Mucosa of rectum (tissue), 2 donors: ENCODE results near the gene OR2K2.

Experiments
- H3K27ac ChIP-seq, 2 donors: one replicate each; pipeline ENCODE4 v1.7.0; 2013; ENCODE audit warnings: inconsistent platforms in 2 of 2, low read depth in 2 of 2, low read length in 2 of 2
- H3K27me3 ChIP-seq, 2 donors: one replicate each; pipeline ENCODE4 v1.7.0; 2013; ENCODE audit warnings: low read length in 2 of 2; ENCODE audit not compliant: control insufficient read depth in 2 of 2, insufficient read depth in 2 of 2
- H3K36me3 ChIP-seq, 2 donors: one replicate each; pipeline ENCODE4 v1.7.0; 2013; ENCODE audit warnings: low read length in 2 of 2; ENCODE audit not compliant: control insufficient read depth in 2 of 2, insufficient read depth in 2 of 2
- H3K4me1 ChIP-seq, 2 donors: one replicate each; pipeline ENCODE4 v1.7.0; 2013; ENCODE audit warnings: low read length in 2 of 2, mild to moderate bottlenecking in 1 of 2; ENCODE audit not compliant: control insufficient read depth in 2 of 2, insufficient read depth in 2 of 2
- H3K4me3 ChIP-seq, 2 donors: one replicate each; pipeline ENCODE4 v1.7.0; 2013; ENCODE audit warnings: low read length in 2 of 2
- H3K9ac ChIP-seq, 2 donors: one replicate each; pipeline ENCODE4 v1.7.0; 2013; ENCODE audit warnings: low read length in 2 of 2, low read depth in 1 of 2, mild to moderate bottlenecking in 1 of 2
- H3K9me3 ChIP-seq, 2 donors: one replicate each; pipeline ENCODE4 v1.7.0; 2013; ENCODE audit warnings: low read length in 2 of 2; ENCODE audit not compliant: control insufficient read depth in 2 of 2
- donor health status: healthy.
- donor health status: Normal muscosa, but diverticular disease.

The OR2K2 gene, protein sequence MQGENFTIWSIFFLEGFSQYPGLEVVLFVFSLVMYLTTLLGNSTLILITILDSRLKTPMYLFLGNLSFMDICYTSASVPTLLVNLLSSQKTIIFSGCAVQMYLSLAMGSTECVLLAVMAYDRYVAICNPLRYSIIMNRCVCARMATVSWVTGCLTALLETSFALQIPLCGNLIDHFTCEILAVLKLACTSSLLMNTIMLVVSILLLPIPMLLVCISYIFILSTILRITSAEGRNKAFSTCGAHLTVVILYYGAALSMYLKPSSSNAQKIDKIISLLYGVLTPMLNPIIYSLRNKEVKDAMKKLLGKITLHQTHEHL

DNA sequence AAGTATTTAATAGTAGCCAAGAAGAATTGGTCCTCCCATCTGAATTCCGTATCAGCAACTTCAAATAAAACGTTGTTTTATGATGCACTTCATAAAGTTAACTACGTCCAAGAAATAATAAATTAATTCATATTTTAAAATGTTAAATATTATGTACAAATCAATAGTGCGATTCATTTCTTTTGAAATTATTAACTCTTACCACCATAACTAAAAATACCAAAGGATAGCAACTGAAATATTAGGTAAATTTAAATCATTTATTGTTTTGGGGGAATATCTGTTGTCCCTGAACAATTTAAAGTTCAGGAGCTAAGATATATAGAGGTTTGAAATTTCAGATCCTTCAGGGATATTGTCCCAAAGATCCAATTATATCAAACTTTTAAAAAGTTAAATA is at the start of gene OR2K2:
TSS of gene OR2K2 (minus strand) at position 101 of the 400 bp plus-strand sequence. CDS start 1,791 bp downstream, outside the sequence.
- Histone ChIP-seq H3K9ac (no peak within 1 kb of the TSS), H3K27me3 (no peaks in the 10 kb centered on the region), H3K4me3 (no peak within 1 kb of the TSS), H3K27ac (no peak within 1 kb of the TSS), H3K4me1 (no peaks in the 10 kb centered on the region), H3K36me3 (no peaks in the 10 kb centered on the region), H3K9me3 (no peaks in the 10 kb centered on the region)

DNA sequence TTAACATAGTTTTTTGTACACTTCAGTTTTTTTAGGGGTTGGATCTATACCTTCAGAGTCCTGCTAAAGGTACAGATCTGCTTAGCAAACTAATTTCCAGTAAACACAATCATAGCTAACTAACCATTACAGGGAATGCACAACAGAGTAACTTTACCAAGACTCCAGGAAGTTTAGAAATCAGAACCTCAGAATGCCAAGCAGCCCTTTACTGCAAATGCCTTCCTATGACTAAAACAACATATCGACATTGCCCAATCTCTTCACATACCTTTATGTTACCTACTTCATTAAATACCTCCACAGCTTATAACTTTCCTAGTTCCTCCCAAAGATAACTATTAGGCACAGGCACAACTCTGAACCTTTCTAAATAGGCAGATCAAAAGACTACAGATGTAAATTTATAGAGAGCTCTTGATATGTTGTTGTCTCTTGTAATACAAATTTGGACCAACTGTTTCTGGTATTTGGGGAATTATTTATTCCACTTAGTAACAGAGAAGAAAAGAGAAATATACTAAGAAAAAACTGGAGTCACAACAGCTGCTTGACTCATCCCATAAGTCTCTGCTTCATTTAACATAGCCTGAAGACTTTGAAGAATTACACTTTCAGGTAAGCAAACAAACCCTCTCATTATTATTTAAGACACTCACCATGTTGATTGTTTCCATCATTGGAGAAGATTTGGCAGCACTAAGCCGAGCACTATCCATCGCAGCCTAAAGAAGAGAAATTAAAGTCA is 46.0 kb upstream of the OR2K2 start:
- H3K36me3 ChIP-seq = peaks cover 49 to 54% of the 10 kb centered on the region in 2 donors
- no peak overlapping the region for H3K9ac ChIP-seq
- no peaks in the 10 kb centered on the region for H3K27me3 ChIP-seq
- no peaks in the 10 kb centered on the region for H3K4me1 ChIP-seq
- H3K4me3 ChIP-seq = no peak overlapping the region
- no peaks in the 10 kb centered on the region for H3K9me3 ChIP-seq
- H3K27ac ChIP-seq = no peak overlapping the region

DNA sequence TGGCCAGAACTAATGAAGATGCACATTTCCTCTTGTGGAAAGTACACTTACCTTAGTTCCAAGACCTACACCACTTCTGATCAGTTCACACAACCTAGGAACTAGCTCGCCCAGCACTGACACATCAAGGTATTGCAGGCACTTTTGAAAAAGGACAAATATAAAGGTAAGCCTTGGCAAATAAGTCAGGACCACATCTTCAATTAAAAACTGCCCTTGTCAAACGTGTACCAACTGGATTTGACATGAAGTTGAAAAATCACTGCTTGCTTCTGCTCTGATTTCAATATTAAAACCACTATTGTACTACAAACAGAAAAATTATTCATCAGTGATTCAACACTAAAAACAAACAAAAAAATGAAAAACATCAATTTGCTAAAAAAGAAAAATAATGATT is 45.0 kb upstream of the OR2K2 start:
- Histone ChIP-seq H3K9me3 (no peaks in the 10 kb centered on the region), H3K9ac (no peak overlapping the region), H3K27ac (no peak overlapping the region), H3K27me3 (no peaks in the 10 kb centered on the region), H3K36me3 (peaks cover 50 to 55% of the 10 kb centered on the region in 2 donors), H3K4me1 (no peaks in the 10 kb centered on the region), H3K4me3 (no peak overlapping the region)

DNA sequence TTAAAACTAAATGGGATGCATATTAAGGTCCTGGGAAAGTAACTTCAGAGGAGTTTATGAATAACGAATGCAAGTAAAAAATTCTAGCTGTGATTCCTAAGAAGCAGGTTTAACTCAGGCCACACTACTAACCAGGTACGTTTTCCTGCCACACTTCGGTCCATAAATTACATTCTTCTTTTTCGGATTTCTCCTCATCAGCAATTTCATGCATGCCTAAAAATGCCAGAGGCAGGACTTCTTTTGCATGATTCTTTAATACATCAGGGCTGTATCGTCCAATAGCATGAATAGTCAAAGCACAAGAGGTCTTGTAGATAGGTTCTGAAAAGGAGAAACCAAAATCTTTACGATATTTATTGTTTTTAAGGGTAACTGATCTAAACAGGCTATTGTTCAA is 42.3 kb upstream of the OR2K2 start:
- Histone ChIP-seq H3K4me1 (no peaks in the 10 kb centered on the region), H3K27ac (no peak overlapping the region), H3K4me3 (no peak overlapping the region), H3K36me3 (peaks cover 60 to 69% of the 10 kb centered on the region in 2 donors), H3K27me3 (no peaks in the 10 kb centered on the region), H3K9ac (no peak overlapping the region), H3K9me3 (no peaks in the 10 kb centered on the region)

DNA sequence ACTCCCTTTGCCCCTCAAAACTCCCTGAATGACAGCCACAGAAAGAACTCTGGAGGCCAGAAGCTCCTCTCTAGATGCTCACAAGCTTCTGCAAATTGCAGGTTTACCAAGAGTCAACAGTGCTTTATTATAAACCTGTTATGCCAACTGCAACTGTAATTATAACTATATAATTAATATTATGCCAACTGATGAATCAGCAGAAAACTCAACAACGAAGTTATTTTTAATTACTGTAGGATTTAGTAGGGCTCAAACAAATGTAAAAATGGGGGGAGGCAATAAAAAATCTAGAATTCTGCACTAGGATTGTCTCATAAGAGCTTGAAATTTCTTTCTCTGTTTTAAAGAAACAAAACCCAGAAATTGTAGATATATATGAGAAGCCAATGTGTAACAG is 37.0 kb upstream of the OR2K2 start:
- H3K9ac ChIP-seq = no peak overlapping the region
- no peaks in the 10 kb centered on the region for H3K9me3 ChIP-seq
- H3K27ac ChIP-seq = no peak overlapping the region
- H3K4me1 ChIP-seq = no peaks in the 10 kb centered on the region
- no peak overlapping the region for H3K4me3 ChIP-seq
- H3K36me3 ChIP-seq = peaks cover 66 to 71% of the 10 kb centered on the region in 2 donors
- H3K27me3 ChIP-seq = no peaks in the 10 kb centered on the region

DNA sequence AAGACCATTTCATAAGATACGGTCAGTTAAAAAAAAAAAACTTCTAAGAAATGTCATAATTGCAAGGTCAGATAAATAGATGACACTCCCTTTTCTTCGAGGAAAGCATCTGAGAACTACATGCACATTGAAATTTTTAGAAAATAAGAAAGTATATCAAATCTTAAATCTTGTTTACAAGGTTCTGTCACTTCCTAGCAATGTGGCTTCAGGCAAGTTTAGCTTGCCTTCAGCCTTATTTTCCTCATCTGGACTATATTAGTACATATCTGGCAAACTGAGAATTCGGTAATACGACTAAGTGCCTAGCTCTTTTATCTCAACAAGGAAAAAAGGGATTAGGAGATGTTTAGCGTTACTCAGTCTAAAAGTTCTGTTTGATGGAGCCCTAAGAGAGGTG is 32.5 kb upstream of the OR2K2 start:
- H3K9me3 ChIP-seq = no peaks in the 10 kb centered on the region
- peaks cover 25 to 36% of the 10 kb centered on the region in 2 donors for H3K36me3 ChIP-seq
- H3K4me1 ChIP-seq = no peaks in the 10 kb centered on the region
- H3K4me3 ChIP-seq = no peak overlapping the region
- no peak overlapping the region for H3K9ac ChIP-seq
- no peak overlapping the region for H3K27ac ChIP-seq
- no peaks in the 10 kb centered on the region for H3K27me3 ChIP-seq

DNA sequence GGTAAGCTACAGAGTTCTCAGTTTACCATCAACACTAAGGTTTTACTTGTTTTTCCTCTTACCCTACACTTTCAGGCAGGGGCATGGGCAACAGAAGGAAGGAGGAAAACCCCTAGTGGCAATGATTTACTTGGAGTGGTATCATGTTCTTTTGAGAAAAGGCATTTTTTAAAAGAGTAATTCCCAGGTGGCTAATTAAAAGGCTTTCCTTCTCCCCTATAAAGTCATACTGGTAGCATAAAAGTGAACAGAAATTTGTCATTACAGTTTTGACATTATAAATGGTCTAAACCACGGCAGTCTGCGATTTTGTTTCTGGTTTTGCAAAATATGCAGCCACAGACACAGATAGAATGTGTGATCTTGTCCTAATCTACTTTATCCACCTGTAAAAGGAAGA is 30.9 kb upstream of the OR2K2 start:
- no peak overlapping the region for H3K4me3 ChIP-seq
- H3K9ac ChIP-seq = no peak overlapping the region
- H3K36me3 ChIP-seq = peaks cover 13 to 26% of the 10 kb centered on the region in 2 donors
- no peak overlapping the region for H3K27ac ChIP-seq
- H3K9me3 ChIP-seq = no peaks in the 10 kb centered on the region
- no peaks in the 10 kb centered on the region for H3K4me1 ChIP-seq
- H3K27me3 ChIP-seq = no peaks in the 10 kb centered on the region

DNA sequence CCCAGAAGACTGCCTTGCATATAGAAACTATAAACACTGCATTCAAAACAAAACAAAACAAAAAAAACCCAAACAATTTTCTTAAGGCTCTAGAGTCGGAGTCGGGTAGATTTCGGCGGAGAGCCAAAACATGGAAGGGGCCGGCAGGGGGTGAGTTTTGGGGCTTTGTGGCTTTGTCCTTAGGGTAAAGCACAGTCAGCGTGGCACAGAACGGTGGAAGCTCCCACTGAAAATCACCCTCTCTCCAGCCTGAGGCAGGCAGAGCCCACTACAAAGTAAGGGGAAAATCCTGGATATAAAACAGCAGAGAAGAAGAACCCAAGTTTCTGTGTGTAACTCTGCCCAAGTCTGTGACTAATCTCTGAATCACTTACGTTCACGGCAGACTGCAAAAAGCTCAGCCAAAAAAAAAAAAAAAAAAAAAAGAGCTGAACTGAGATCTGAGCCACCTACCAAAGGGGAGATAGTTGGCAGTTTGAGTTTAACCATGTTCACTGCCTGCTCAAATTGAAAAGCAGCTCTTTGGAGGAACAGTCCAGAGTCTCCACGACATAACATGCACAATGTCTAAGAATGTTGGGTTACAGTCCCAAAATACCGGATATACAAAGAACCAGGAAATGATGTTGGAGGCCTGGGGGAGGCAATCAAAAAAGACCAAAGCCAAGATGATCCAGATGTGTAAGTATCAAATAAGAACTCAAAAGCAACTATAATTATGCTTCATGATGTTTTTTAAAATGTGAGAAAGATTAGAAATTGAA is 26.6 kb upstream of the OR2K2 start:
- H3K27ac ChIP-seq = no peak overlapping the region

DNA sequence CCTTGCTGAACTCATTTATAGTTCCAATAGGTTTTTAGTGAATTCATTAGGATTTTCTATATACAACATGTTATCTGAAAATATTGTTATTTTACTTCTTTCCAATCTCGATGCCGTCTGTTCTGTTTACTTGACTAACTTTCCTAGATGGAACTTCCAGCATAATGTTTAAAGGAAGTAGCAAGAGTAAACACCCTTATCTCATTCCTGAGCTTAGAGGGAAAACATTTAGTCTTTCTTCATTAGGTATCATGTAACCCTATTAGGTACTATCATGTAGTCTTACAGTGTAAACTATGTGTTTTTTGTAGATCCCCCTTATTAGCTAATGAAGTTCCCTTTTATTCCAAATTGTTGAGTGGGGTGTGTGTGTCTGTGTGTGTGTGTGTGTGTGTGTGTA is 22.5 kb upstream of the OR2K2 start:
- H3K9ac ChIP-seq = no peak overlapping the region
- H3K36me3 ChIP-seq = no peaks in the 10 kb centered on the region
- no peaks in the 10 kb centered on the region for H3K27me3 ChIP-seq
- no peak overlapping the region for H3K4me3 ChIP-seq
- no peaks in the 10 kb centered on the region for H3K9me3 ChIP-seq
- H3K27ac ChIP-seq = no peak overlapping the region
- H3K4me1 ChIP-seq = peaks cover 0 to 6% of the 10 kb centered on the region in 2 donors

More for the DNA sequence above, 26.6 kb upstream of the OR2K2 start:
- H3K9ac ChIP-seq = no peak overlapping the region
- peak overlapping the region in 1 of 2 donors; percentile 8 for H3K4me3 ChIP-seq
- H3K36me3 ChIP-seq = peaks cover under 1 to 6% of the 10 kb centered on the region in 2 donors
- H3K27me3 ChIP-seq = no peaks in the 10 kb centered on the region
- no peaks in the 10 kb centered on the region for H3K9me3 ChIP-seq
- H3K4me1 ChIP-seq = no peaks in the 10 kb centered on the region

DNA sequence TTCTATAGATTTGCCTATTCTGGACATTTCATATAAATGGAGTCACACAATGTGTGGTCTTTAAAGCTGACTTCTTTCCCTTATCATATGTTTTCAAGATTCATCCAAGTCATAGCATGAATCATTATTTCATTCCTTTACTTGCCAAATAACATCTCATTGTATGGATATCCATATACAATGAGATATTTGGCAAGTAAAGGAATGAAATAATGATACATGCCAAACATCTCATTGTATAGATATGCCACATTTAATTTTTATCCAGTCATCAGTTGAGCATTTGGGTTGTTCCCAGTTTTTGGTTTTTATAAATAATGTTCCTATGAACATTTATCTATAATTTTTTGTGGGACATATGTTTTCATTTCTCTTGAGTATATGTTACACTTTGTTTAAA is 20.5 kb upstream of the OR2K2 start:
- H3K27me3 ChIP-seq = no peaks in the 10 kb centered on the region
- no peaks in the 10 kb centered on the region for H3K9me3 ChIP-seq
- no peaks in the 10 kb centered on the region for H3K36me3 ChIP-seq
- no peak overlapping the region for H3K9ac ChIP-seq
- H3K4me1 ChIP-seq = peaks cover 0 to 6% of the 10 kb centered on the region in 2 donors
- no peak overlapping the region for H3K27ac ChIP-seq
- no peak overlapping the region for H3K4me3 ChIP-seq
